ENCODE data around the gene SPATA17. TPM values are rescaled to one million over a fixed set of nuclear protein-coding genes. Genes with fewer than 3 reads are reported as not detected.

The SPATA17 gene
- total and polyA plus RNA-seq, 2 of the 13 experiments (the other 11 are each of a cell fraction or from before 2014, with no cell fraction given), result 0.48 to 1.7 TPM

DNA sequence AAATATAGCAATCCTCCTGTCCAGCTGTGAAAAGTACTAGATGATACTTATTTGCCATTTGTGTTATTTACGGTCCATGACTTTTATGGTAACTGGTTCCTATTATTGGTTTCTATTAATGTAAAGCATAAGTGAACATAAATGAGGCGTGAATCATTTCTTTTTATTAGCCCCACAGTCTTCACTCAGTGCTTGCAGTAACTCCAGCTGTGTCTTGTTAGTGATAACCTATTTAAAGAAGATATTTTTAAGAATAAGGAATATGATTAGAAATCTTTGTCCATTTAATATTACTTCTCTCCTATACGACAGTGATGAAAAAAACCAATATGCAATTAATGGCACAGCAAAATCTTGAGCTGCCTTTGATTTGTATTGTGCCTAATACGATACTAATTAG lies 149.9 kb downstream of the SPATA17 start (continued):
- TF ChIP-seq, protein P1, sequence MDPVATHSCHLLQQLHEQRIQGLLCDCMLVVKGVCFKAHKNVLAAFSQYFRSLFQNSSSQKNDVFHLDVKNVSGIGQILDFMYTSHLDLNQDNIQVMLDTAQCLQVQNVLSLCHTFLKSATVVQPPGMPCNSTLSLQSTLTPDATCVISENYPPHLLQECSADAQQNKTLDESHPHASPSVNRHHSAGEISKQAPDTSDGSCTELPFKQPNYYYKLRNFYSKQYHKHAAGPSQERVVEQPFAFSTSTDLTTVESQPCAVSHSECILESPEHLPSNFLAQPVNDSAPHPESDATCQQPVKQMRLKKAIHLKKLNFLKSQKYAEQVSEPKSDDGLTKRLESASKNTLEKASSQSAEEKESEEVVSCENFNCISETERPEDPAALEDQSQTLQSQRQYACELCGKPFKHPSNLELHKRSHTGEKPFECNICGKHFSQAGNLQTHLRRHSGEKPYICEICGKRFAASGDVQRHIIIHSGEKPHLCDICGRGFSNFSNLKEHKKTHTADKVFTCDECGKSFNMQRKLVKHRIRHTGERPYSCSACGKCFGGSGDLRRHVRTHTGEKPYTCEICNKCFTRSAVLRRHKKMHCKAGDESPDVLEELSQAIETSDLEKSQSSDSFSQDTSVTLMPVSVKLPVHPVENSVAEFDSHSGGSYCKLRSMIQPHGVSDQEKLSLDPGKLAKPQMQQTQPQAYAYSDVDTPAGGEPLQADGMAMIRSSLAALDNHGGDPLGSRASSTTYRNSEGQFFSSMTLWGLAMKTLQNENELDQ (CRISPR knock-in tag; IDR thresholded peaks at IDR 0.05; ENCODE audit: borderline replicate concordance), result no peak
- TF ChIP-seq TBP (CRISPR knock-in tag; IDR thresholded peaks at IDR 0.05) (no peak), MEF2D (CRISPR knock-in tag; IDR thresholded peaks at IDR 0.05) (no peak), PHF5A (CRISPR knock-in tag; IDR thresholded peaks at IDR 0.05; ENCODE audit: low read depth, unreplicated experiment) (no peak), GABPB1 (CRISPR knock-in tag; IDR thresholded peaks at IDR 0.05) (no peak), KDM1A (CRISPR knock-in tag; IDR thresholded peaks at IDR 0.05) (no peak), SMAD1 (CRISPR knock-in tag; IDR thresholded peaks at IDR 0.05; ENCODE audit: borderline replicate concordance, low read depth) (no peak), HDAC1 (CRISPR knock-in tag; IDR thresholded peaks at IDR 0.05) (no peak)
- TF ChIP-seq, protein P2, sequence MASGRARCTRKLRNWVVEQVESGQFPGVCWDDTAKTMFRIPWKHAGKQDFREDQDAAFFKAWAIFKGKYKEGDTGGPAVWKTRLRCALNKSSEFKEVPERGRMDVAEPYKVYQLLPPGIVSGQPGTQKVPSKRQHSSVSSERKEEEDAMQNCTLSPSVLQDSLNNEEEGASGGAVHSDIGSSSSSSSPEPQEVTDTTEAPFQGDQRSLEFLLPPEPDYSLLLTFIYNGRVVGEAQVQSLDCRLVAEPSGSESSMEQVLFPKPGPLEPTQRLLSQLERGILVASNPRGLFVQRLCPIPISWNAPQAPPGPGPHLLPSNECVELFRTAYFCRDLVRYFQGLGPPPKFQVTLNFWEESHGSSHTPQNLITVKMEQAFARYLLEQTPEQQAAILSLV (CRISPR knock-in tag; IDR thresholded peaks at IDR 0.05; ENCODE audit: borderline replicate concordance), result no peak
- TF ChIP-seq, protein P3, sequence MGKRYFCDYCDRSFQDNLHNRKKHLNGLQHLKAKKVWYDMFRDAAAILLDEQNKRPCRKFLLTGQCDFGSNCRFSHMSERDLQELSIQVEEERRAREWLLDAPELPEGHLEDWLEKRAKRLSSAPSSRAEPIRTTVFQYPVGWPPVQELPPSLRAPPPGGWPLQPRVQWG (CRISPR knock-in tag; IDR thresholded peaks at IDR 0.05; ENCODE audit: borderline replicate concordance, low read depth), result no peak

DNA sequence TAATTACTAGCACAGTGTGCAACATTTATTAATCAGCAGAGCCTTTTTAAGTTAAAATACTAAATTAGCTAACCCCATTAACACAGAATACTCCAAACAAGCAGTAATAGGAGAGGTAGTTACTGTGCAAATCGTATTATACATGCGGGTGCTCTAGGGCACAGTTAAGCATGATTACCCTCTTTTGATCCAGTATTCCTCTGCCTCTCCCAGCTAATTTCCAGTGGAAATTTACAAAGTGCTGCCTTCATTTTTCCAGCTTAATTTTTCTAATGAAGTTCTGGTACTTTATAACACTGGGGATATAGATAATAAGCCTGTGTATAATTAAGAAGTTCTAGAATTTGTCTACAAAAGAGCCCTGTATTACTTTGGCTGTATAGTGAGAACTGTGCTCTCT lies 159.9 kb downstream of the SPATA17 start:
- no peak overlapping the region for H2AFZ ChIP-seq (ENCODE audit: low read length)
- in situ Hi-C loops (cut with HindIII; ENCODE audit: extremely low pct_ligation_motif_present, low pct_unique_long_range_greater_than_20kb) (no loop called here), intact Hi-C loops (cut with micrococcal nuclease; ENCODE audit: unreplicated experiment) (no loop called here)
- BruUV-seq (replicated peaks), result no TSS peak
- POLR2A ChIA-PET, result no interaction called here
- H3K4me1 ChIP-seq (ENCODE audit: insufficient read depth, low read length), result no peaks in the 10 kb centered on the region
- no peaks in the 10 kb centered on the region for H3K27me3 ChIP-seq (ENCODE audit: control insufficient read depth in 1 of 2, insufficient read depth in 2 of 2, low read length in 2 of 2)
- no peaks in the 10 kb centered on the region for H4K20me1 ChIP-seq (ENCODE audit: insufficient read depth, low read length)
- H3K9ac ChIP-seq (ENCODE audit: insufficient read depth, low read depth, low read length), result no peak overlapping the region
- no peak for FAIRE-seq
- H3K4me3 ChIP-seq (replicated peaks in 1 of 3; ENCODE audit: insufficient read depth in 1 of 3, low read depth in 2 of 3, low read length in 3 of 3), result no peak overlapping the region
- no peaks in the 10 kb centered on the region for H3K36me3 ChIP-seq (replicated peaks in 1 of 2; ENCODE audit: control insufficient read depth in 1 of 2, insufficient read depth in 2 of 2, low read length in 2 of 2)
- no peak overlapping the region for H3K4me2 ChIP-seq (ENCODE audit: low read depth, low read length)
- CTCF ChIA-PET (ENCODE audit: low intra/inter-chr PET ratio, low total read pairs), result no interaction called here
- H3K79me2 ChIP-seq (ENCODE audit: insufficient read depth, low read length), result no peaks in the 10 kb centered on the region
- WGBS (ENCODE audit: low lambda C conversion rate), result 40% methylated on average over 2 of the region's 2 CpGs
- DNase-seq (ENCODE audit: low spot score), result no peak
- no peak overlapping the region for H3K27ac ChIP-seq (ENCODE audit: extremely low read length, insufficient read depth, low read length)
- ATAC-seq, result no peak
- no peaks in the 10 kb centered on the region for H3K9me3 ChIP-seq (ENCODE audit: low read length)
- TF ChIP-seq, protein P4, sequence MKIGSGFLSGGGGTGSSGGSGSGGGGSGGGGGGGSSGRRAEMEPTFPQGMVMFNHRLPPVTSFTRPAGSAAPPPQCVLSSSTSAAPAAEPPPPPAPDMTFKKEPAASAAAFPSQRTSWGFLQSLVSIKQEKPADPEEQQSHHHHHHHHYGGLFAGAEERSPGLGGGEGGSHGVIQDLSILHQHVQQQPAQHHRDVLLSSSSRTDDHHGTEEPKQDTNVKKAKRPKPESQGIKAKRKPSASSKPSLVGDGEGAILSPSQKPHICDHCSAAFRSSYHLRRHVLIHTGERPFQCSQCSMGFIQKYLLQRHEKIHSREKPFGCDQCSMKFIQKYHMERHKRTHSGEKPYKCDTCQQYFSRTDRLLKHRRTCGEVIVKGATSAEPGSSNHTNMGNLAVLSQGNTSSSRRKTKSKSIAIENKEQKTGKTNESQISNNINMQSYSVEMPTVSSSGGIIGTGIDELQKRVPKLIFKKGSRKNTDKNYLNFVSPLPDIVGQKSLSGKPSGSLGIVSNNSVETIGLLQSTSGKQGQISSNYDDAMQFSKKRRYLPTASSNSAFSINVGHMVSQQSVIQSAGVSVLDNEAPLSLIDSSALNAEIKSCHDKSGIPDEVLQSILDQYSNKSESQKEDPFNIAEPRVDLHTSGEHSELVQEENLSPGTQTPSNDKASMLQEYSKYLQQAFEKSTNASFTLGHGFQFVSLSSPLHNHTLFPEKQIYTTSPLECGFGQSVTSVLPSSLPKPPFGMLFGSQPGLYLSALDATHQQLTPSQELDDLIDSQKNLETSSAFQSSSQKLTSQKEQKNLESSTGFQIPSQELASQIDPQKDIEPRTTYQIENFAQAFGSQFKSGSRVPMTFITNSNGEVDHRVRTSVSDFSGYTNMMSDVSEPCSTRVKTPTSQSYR (CRISPR knock-in tag; IDR thresholded peaks at IDR 0.05; ENCODE audit: borderline replicate concordance), result no peak
- TF ChIP-seq, protein P5, sequence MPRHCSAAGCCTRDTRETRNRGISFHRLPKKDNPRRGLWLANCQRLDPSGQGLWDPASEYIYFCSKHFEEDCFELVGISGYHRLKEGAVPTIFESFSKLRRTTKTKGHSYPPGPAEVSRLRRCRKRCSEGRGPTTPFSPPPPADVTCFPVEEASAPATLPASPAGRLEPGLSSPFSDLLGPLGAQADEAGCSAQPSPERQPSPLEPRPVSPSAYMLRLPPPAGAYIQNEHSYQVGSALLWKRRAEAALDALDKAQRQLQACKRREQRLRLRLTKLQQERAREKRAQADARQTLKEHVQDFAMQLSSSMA (CRISPR knock-in tag; IDR thresholded peaks at IDR 0.05), result no peak
- TF ChIP-seq ATRX (CRISPR knock-in tag; IDR thresholded peaks at IDR 0.05; ENCODE audit: borderline replicate concordance) (no peak), EED (CRISPR knock-in tag; IDR thresholded peaks at IDR 0.05) (no peak), HNRNPUL1 (IDR thresholded peaks at IDR 0.05; ENCODE audit: low read depth, low read length) (no peak), RBM22 (optimal IDR thresholded peaks at IDR 0.05; ENCODE audit: low read length) (no peak), ZNF326 (CRISPR knock-in tag; IDR thresholded peaks at IDR 0.05; ENCODE audit: borderline replicate concordance) (no peak)

All from HepG2 (cell line).